Type B pancreatic cell (in vitro differentiated cells): ENCODE measurements around the gene SLC15A1. TPM values are rescaled to one million over a fixed set of nuclear protein-coding genes. Genes with fewer than 3 reads are reported as not detected.

ENCODE experiments used
- DNase-seq: peaks from one replicate; pipeline ENCODE4 v3.0.0; 2021; ENCODE audit warnings: mixed read lengths; ENCODE audit not compliant: unreplicated experiment; ENCODE audit errors: extremely low spot score
- H3K27ac Mint-ChIP-seq: 2 replicates; pipeline ENCODE4 v1.8.0; 2021; ENCODE audit warnings: mild to moderate bottlenecking, mixed read lengths
- H3K27me3 Mint-ChIP-seq: 2 replicates; pipeline ENCODE4 v1.8.0; 2021; ENCODE audit warnings: mixed read lengths
- H3K36me3 Mint-ChIP-seq: 2 replicates; pipeline ENCODE4 v1.8.0; 2021; ENCODE audit warnings: mixed read lengths
- H3K4me1 Mint-ChIP-seq: one replicate; pipeline ENCODE4 v1.8.0; 2021; ENCODE audit warnings: mixed read lengths; ENCODE audit not compliant: unreplicated experiment
- H3K4me3 Mint-ChIP-seq: 2 replicates; pipeline ENCODE4 v1.8.0; 2021; ENCODE audit warnings: mild to moderate bottlenecking, mixed read lengths
- H3K9me3 Mint-ChIP-seq: 2 replicates; pipeline ENCODE4 v1.8.0; 2021; ENCODE audit warnings: mixed read lengths
- total RNA-seq: library from RNA; stranded (reverse); gene quantifications from 2 replicates; pipeline ENCODE4 v1.2.1, GENCODE V29; 2021; ENCODE audit warnings: low replicate concordance
- TF ChIP-seq, protein P1 (sequence below): fragments of 200-600 bp; sonication (generic); conservative IDR thresholded peaks from 2 replicates; pipeline ENCODE4 v1.5.0; 2021; ENCODE audit warnings: antibody characterized with exemption, mild to moderate bottlenecking

Gene SLC15A1
- total RNA-seq, 1 donor from 2014 or later, result 3.2 TPM

DNA sequence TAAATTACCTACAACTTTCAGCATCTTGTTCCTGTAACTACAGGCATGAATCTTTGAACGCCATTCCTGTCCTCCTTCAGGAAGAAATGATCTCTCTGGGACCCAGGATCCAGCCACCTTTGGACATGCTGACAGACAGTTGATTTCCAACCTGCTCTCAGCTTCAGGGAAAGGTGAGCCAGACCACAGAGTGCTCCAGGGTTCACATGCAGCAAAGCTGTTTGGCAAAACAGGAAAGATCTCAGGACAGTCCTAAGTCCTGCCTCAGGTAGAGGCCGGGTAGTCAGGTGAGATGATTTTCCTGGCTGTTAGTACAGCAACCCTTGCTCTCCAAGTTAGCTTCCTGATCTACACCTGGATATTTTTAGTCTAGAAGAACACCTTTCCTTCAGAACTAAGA lies 9.1 kb downstream of the SLC15A1 start:
- no peaks in the 10 kb centered on the region for H3K36me3 Mint-ChIP-seq
- H3K9me3 Mint-ChIP-seq, result peaks cover 5% of the 10 kb centered on the region
- H3K4me3 Mint-ChIP-seq, result no peak overlapping the region
- no peak overlapping the region for H3K27ac Mint-ChIP-seq
- TF ChIP-seq, protein P1, sequence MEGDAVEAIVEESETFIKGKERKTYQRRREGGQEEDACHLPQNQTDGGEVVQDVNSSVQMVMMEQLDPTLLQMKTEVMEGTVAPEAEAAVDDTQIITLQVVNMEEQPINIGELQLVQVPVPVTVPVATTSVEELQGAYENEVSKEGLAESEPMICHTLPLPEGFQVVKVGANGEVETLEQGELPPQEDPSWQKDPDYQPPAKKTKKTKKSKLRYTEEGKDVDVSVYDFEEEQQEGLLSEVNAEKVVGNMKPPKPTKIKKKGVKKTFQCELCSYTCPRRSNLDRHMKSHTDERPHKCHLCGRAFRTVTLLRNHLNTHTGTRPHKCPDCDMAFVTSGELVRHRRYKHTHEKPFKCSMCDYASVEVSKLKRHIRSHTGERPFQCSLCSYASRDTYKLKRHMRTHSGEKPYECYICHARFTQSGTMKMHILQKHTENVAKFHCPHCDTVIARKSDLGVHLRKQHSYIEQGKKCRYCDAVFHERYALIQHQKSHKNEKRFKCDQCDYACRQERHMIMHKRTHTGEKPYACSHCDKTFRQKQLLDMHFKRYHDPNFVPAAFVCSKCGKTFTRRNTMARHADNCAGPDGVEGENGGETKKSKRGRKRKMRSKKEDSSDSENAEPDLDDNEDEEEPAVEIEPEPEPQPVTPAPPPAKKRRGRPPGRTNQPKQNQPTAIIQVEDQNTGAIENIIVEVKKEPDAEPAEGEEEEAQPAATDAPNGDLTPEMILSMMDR, result no peak
- no peak for DNase-seq
- H3K4me1 Mint-ChIP-seq, result no peaks in the 10 kb centered on the region
- H3K27me3 Mint-ChIP-seq, result no peaks in the 10 kb centered on the region

DNA sequence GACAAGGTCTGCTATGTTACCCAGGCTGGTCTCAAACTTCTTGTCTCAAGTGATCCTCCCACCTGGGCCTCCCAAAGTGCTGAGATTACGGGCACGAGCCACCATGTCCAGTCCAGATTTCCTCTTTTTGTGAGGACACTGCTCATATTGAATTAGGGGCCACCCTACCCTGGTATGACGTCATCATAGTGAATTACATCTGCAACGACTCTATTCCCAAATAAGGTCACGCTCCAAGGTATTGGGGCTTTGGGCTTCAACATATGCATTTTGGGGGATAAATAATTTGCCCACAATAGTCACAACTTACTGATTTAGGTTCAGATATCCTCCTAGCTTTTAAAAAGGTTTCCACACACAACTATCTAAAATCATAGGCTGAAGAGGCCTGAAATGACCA lies 9.5 kb downstream of the SLC15A1 start:
- no peak overlapping the region for H3K27ac Mint-ChIP-seq
- H3K4me3 Mint-ChIP-seq, result no peak overlapping the region
- H3K9me3 Mint-ChIP-seq, result peaks cover 6% of the 10 kb centered on the region
- TF ChIP-seq, protein P1, result no peak
- H3K36me3 Mint-ChIP-seq, result no peaks in the 10 kb centered on the region
- no peaks in the 10 kb centered on the region for H3K4me1 Mint-ChIP-seq
- DNase-seq, result no peak
- no peaks in the 10 kb centered on the region for H3K27me3 Mint-ChIP-seq

DNA sequence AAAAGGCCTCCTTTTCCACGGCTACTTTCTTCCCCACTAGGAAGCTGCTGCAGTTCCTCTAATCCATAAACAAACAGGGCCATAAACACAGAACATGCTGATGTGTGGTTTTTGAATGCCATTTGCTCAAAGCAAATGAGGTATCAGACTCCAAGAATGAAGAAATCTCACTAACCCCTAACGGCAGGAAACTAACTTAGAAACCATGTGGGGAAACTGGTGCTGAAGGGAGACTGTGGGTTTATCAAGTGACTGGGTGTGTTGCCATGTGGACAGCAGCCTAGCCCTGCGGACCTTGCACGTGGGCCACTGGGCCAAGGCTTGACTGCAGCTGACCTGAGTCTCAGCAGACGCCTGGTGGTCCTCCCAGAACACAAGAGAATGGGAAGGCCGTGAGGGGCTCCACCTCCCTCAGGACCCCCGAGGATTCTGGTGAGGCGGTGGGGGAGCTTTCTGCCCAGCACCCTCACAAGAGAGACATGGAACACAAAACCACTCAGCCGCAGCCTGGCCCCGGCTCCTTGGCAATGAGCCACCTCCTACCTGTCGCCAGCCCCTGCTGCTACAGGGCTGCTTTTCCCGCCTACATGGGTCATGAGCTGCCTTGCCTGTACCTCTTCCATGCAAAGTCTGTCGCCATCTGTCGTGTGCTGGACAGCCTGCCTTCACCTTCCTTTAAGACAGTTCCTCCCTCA lies 10.6 kb downstream of the SLC15A1 start:
- no peaks in the 10 kb centered on the region for H3K36me3 Mint-ChIP-seq
- H3K4me3 Mint-ChIP-seq, result no peak overlapping the region
- no peaks in the 10 kb centered on the region for H3K4me1 Mint-ChIP-seq
- TF ChIP-seq, protein P1, result no peak
- peaks cover 12% of the 10 kb centered on the region for H3K9me3 Mint-ChIP-seq
- H3K27me3 Mint-ChIP-seq, result no peaks in the 10 kb centered on the region
- no peak overlapping the region for H3K27ac Mint-ChIP-seq
- no peak for DNase-seq

DNA sequence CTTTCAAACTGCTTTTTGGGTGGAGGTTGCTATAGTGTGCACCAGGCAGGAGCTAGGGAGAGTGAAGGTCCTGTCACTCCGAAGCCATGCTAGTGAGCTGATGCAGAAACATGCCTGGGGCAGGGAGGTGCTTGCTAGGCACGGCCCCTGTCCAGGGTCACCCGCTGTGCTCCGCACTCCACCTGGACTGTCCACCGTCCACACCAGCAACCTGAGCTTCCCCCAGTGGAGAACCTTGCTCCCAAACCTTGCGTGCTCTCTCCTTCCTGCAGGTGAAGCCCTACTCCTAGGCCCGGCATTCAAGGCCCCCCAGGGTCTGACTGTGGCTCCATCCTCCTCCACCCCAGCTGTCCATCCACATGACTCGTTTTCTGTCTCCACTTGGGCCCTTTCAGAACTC lies 12.3 kb downstream of the SLC15A1 start:
- TF ChIP-seq, protein P1, result no peak
- H3K36me3 Mint-ChIP-seq, result no peaks in the 10 kb centered on the region
- no peak overlapping the region for H3K27ac Mint-ChIP-seq
- peaks cover 12% of the 10 kb centered on the region for H3K9me3 Mint-ChIP-seq
- no peak overlapping the region for H3K4me3 Mint-ChIP-seq
- no peak for DNase-seq
- no peaks in the 10 kb centered on the region for H3K4me1 Mint-ChIP-seq
- H3K27me3 Mint-ChIP-seq, result no peaks in the 10 kb centered on the region

DNA sequence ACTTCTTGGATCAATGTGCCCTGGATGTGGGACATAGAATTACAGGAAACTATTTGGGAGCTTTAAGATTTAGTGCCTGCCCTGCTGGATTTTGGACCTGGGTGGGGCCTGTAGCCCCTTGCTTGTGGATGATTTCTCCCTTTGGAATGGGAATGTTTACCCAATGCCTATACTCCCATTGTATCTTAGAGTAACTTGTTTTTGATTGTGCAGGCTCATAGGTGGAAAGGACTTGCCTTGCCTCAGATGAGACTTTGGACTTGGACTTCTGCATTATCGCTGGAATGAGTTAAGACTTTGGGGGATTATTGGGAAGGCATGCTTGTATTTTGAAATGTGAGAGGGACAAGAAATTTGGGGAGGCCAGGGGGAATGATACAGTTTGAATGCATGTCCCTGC lies 13.5 kb downstream of the SLC15A1 start:
- Mint-ChIP-seq H3K9me3 (peaks cover 12% of the 10 kb centered on the region), H3K36me3 (no peaks in the 10 kb centered on the region), H3K27me3 (no peaks in the 10 kb centered on the region), H3K4me1 (no peaks in the 10 kb centered on the region), H3K27ac (no peak overlapping the region), H3K4me3 (no peak overlapping the region)
- TF ChIP-seq, protein P1, result no peak
- no peak for DNase-seq

DNA sequence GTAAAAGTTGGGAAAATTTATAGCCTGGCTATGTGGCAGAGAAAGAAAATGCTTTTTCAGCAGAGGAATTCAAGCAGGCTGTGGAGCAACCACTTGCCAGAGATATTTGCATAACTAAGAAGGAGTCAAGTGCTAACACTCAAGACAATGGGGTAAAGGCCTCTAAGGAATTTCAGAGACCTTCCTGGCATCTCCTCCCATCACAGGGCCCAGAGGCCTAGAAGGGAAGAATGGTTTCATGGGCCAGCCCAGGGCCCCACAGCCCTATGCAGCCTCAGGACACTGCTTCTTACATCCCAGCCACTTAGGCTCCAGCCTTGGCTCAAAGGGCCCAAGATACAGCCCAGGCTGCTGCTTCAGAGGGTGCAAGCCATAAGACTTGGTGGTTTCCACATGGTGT lies 14.3 kb downstream of the SLC15A1 start:
- TF ChIP-seq, protein P1, result no peak
- peaks cover 12% of the 10 kb centered on the region for H3K9me3 Mint-ChIP-seq
- no peak for DNase-seq
- no peaks in the 10 kb centered on the region for H3K27me3 Mint-ChIP-seq
- no peak overlapping the region for H3K27ac Mint-ChIP-seq
- no peak overlapping the region for H3K4me3 Mint-ChIP-seq
- no peaks in the 10 kb centered on the region for H3K4me1 Mint-ChIP-seq
- no peaks in the 10 kb centered on the region for H3K36me3 Mint-ChIP-seq
